ENCODE data around the gene CDK18.

The CDK18 gene

DNA sequence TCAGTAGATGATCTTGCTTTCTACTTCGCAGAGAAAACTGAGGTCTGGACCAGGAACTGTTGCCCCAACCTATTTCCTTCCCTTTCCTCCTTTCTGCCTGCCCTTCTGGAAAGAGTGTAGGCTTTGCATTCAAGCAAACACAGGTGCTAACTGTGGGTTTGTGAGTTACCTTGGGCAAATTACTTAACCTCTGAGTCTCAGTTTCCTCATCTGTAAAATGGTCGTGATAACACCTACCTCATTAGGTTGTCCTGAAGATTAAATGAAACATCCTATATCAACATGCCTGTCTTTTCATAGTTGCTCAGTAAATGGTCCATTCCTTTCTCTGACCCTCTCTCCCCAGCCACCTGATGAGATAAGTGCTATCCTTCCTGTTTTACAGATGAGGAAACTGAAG, 39.1 kb upstream of the CDK18 start:
- no peak overlapping the region for H3K4me3 ChIP-seq (ENCODE audit: low read length)
- TF ChIP-seq, protein P1, sequence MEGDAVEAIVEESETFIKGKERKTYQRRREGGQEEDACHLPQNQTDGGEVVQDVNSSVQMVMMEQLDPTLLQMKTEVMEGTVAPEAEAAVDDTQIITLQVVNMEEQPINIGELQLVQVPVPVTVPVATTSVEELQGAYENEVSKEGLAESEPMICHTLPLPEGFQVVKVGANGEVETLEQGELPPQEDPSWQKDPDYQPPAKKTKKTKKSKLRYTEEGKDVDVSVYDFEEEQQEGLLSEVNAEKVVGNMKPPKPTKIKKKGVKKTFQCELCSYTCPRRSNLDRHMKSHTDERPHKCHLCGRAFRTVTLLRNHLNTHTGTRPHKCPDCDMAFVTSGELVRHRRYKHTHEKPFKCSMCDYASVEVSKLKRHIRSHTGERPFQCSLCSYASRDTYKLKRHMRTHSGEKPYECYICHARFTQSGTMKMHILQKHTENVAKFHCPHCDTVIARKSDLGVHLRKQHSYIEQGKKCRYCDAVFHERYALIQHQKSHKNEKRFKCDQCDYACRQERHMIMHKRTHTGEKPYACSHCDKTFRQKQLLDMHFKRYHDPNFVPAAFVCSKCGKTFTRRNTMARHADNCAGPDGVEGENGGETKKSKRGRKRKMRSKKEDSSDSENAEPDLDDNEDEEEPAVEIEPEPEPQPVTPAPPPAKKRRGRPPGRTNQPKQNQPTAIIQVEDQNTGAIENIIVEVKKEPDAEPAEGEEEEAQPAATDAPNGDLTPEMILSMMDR (conservative IDR thresholded peaks at IDR 0.05; ENCODE audit: low read depth, low read length), result no peak
- DNase-seq (ENCODE audit: low read depth), result no peak

DNA sequence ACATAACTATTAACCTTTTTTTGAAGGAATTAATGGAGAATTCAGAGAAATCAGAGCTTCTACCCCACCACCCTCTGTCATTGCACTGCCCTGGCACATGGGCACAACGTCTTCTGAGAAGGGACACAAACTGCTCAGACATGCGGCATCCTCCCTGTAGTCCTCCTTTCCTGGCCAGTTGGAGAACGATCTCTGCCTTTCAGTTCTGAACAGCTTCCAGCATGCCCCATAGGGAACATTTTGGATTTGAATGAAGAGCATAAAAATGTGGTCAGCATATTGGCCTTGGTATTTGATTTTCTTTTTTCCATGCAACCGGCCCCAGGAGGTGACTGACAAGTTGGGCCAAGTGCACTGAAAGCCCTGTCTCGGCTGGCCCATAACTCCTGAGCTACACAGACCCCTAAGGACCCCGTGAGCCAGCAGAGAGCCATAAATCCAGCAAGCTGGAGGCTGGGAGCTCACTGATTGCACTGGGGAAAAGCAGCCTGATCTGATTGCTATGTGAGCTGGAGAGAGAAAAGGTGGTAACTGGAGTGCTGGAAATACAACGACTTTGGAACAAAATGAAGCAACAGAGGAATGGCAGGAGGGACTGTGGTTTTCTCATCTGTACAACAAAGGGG, 37.8 kb upstream of the CDK18 start:
- TF ChIP-seq, protein P1 (conservative IDR thresholded peaks at IDR 0.05; ENCODE audit: low read depth, low read length), result no peak
- no peak overlapping the region for H3K4me3 ChIP-seq (ENCODE audit: low read length)
- no peak for DNase-seq (ENCODE audit: low read depth)

DNA sequence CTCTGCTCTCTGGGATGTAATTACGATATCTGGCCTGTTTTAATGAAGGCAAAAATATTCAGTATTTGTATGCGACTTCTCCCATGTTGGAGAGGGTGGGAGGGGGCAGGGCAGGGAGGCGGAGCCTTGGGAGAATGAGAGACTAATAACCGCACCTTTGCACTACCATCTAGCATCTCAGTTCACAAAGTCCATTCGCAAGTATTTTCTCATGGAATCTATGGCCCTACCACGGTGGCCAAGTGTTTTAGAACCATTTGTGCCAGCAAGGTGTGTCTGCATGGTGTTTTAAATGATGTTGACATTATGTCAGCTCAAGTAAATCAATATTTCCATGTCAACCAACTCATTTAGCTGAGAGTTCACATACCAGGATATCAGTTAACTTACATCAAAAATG, 34.3 kb upstream of the CDK18 start:
- no peak overlapping the region for H3K4me3 ChIP-seq (ENCODE audit: low read length)
- TF ChIP-seq, protein P1 (conservative IDR thresholded peaks at IDR 0.05; ENCODE audit: low read depth, low read length), result no peak
- DNase-seq (ENCODE audit: low read depth), result no peak

DNA sequence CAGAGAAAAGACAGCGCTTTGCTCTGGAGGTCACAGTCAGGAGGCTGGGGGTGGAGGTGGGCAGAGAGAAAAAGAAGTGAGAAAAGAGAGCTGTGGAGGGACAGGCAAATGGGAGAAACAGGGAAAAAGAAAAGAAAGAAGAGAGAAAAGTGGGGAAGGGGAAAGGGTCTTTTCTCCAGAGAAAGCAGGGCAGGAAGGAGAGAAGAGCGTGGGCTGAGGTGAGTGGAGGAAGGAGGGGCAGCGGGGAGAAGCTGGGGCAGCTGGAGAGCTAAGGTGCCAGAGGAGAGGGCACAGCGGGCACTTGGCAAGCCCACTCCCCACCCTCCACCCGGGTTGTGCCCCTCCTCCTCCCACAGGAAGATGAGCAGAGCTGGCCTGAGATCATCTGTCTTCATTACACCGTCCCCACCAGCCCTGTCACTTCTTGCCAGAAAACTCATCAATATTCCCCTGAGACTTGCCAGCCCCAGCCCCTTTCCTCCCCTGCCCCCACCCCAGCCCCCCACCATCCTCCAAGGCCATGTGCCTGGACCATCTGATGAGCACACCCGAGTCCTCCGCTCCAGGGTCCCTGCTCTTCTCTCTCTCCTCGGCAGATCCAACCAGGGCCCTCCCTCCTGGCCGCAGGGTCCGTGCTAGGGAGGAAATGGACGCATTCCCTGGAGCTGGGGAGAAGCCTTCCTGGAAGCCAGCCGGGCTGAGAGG, 31.6 kb upstream of the CDK18 start:
- TF ChIP-seq, protein P1 (conservative IDR thresholded peaks at IDR 0.05; ENCODE audit: low read depth, low read length), result no peak
- DNase-seq (ENCODE audit: low read depth), result no peak
- no peak overlapping the region for H3K4me3 ChIP-seq (ENCODE audit: low read length)

DNA sequence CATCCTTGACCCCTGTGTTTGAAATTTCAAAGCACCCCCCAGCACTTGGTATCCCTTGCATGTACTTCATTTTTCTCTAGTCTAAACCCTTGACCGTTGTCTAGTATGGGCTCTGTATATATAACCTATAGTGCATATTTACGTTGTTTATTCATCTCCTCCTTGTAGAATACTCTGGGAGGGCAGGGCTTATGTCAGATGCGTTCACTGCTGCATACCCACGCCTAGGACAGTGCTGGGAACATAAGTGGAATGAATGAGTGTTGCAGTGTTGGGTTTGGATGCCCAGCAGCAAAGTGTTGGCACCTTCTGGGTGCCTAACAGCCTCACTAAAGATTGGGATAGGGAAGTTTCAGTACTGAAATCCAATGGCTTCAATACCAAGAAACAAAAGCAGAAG, 31.0 kb upstream of the CDK18 start:
- no peak for DNase-seq (ENCODE audit: low read depth)
- H3K4me3 ChIP-seq (ENCODE audit: low read length), result no peak overlapping the region
- TF ChIP-seq, protein P1 (conservative IDR thresholded peaks at IDR 0.05; ENCODE audit: low read depth, low read length), result no peak

DNA sequence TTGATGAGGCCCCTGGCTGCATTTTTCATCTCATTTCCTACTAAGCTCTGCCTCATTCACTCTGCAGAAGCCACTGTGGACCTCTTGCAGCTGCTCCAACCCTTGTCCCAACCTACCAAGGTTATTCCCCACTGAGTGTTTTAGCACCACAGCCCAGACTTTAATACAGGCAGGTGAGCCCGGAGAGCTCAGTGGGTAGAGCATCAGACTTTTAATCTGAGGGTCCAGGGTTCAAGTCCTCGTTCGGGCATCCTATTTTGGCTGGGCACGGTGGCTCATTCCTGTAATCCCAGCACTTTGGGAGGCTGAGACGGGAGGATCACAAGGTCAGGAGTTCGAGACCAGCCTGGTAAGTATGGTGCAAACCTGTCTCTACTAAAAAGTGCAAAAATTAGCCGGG, 30.5 kb upstream of the CDK18 start:
- TF ChIP-seq, protein P1 (conservative IDR thresholded peaks at IDR 0.05; ENCODE audit: low read depth, low read length), result no peak

DNA sequence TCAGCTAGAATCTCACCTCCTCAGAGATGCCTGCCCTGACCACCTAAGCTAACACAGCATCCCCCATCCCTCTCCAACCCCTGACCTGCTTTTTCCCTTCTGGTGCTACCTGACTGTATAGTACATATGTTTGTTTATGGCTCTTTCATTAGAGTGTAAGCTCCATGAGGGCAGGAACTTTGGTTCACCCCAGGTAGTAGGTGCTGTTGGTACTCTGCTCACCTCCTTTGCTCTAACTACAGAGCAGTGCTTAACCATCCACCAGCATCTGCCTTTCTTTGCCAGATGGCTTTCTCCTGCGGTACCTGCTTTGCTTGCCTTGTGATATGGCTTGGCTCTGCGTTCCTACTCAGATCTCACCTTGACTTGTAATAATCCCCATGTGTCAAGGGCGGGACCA, 29.9 kb upstream of the CDK18 start:
- no peak for DNase-seq (ENCODE audit: low read depth)
- TF ChIP-seq, protein P1 (conservative IDR thresholded peaks at IDR 0.05; ENCODE audit: low read depth, low read length), result no peak
- H3K4me3 ChIP-seq (ENCODE audit: low read length), result no peak overlapping the region

More for the DNA sequence above, 30.5 kb upstream of the CDK18 start:
- DNase-seq (ENCODE audit: low read depth), result no peak
- no peak overlapping the region for H3K4me3 ChIP-seq (ENCODE audit: low read length)

Measured in retinal pigment epithelial cell (primary cell).